GM12891 (cell line): ENCODE results near the gene LEFTY1.

Experiments
- PAX5 ChIP-seq: IDR thresholded peaks from 2 replicates; pipeline ENCODE4 v1.6.1; 2011; ENCODE audit warnings: low read length, moderate library complexity, mild to moderate bottlenecking; ENCODE audit not compliant: insufficient read depth, severe bottlenecking
- POLR2A ChIP-seq: IDR thresholded peaks from 2 replicates; pipeline ENCODE4 v1.6.1; 2011; ENCODE audit warnings: low read depth, low read length, control low read depth
- POLR2AphosphoS5 ChIP-seq: IDR thresholded peaks from 2 replicates; pipeline ENCODE4 v1.6.1; 2011; ENCODE audit warnings: low read depth, low read length, control low read depth

DNA sequence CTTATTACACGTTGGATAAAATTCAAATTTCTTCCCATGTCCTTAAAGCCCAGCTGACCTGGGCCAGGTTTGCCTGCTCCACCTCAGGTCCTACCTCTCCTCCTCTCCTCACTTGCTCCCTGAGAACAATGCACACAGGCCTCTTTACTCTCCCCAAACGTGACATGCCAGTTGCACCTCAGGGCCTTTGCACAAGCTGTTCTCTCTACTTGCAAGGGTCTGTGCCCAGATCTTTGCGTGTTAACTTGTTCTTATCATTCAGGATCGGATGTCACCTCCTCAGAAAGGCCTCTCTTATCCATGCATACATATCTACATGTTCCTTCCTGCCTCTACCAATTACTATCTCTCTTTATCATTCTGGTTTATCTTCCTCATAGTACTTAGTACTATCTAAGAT, 14.7 kb upstream of the LEFTY1 start:
- TF ChIP-seq POLR2A, result no peak
- TF ChIP-seq PAX5, result no peak
- TF ChIP-seq POLR2AphosphoS5, result no peak
